Measurements from ENCODE around the gene DDRGK1. TPM values are rescaled to one million over a fixed set of nuclear protein-coding genes. Genes with fewer than 3 reads are reported as not detected.

DDRGK1 gene
- total RNA-seq, 1 donor from 2014 or later: 84.2 TPM

DNA sequence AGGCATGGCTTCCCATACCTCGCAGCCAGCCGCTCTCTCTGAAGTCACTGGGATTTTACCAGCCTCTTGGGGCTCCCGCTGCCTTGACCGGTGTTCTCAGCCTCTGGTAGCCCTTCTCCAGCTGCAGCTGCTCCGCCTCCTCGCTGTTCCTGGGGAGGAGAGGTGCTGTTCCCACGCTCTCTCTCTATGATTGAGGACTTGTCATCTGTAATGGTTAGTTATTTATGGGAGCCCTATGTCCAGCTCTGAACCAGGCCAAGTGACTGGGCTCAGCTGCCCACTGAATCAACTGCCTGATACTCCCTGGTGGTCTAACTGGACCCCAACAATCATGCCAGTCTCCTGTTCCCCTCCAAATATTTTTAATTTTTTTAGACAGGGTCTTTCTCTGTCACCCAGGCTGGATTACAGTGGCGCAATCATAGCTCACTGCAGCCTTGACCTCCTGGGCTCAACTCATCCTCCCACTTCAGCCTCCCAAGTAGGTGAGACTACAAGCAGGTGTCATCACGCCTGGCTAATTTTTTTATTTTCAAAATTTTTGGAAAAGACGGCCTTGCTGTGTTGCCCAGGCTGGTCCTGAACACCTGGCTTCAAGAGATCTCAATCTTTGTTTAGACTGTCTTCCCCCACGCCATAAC, 39.4 kb upstream of the DDRGK1 start:
- Mint-ChIP-seq H3K4me1 (ENCODE audit: unreplicated experiment) (peaks cover 19% of the 10 kb centered on the region), H3K27ac (ENCODE audit: unreplicated experiment) (no peak overlapping the region), H3K4me3 (ENCODE audit: unreplicated experiment) (no peak overlapping the region), H3K36me3 (ENCODE audit: unreplicated experiment) (no peaks in the 10 kb centered on the region), H3K27me3 (ENCODE audit: unreplicated experiment) (no peaks in the 10 kb centered on the region), H3K9me3 (ENCODE audit: unreplicated experiment) (no peaks in the 10 kb centered on the region)
- DNase-seq (ENCODE audit: extremely low spot score, unreplicated experiment): no peak
- TF ChIP-seq, protein P1, sequence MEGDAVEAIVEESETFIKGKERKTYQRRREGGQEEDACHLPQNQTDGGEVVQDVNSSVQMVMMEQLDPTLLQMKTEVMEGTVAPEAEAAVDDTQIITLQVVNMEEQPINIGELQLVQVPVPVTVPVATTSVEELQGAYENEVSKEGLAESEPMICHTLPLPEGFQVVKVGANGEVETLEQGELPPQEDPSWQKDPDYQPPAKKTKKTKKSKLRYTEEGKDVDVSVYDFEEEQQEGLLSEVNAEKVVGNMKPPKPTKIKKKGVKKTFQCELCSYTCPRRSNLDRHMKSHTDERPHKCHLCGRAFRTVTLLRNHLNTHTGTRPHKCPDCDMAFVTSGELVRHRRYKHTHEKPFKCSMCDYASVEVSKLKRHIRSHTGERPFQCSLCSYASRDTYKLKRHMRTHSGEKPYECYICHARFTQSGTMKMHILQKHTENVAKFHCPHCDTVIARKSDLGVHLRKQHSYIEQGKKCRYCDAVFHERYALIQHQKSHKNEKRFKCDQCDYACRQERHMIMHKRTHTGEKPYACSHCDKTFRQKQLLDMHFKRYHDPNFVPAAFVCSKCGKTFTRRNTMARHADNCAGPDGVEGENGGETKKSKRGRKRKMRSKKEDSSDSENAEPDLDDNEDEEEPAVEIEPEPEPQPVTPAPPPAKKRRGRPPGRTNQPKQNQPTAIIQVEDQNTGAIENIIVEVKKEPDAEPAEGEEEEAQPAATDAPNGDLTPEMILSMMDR (IDR thresholded peaks at IDR 0.05): no peak

DNA sequence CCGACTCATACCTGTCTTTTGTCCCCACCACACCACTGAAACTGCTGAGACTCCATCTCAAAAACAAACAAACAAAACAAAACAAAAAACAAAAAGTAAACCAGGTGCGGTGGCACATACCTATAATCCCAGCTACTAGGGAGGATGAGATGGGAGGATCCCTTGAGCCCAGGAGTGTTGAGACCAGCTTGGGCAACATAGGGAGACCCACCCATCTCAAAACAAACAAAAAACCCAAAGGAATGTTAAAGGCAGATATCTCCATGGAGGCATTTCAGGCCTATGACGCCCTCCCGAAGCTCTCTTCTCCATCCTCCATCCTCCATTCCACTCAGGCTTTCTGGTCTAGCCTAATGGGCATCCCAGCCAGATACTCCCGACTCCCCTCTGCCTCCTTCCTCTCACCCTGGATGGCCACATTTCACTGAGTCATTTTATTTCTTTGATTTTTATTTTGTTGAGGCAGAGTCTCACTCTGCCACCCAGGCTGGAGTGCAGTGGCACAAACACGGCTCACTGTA, 37.8 kb upstream of the DDRGK1 start:
- H3K4me3 Mint-ChIP-seq (ENCODE audit: unreplicated experiment): no peak overlapping the region
- peaks cover 21% of the 10 kb centered on the region for H3K4me1 Mint-ChIP-seq (ENCODE audit: unreplicated experiment)
- TF ChIP-seq, protein P1 (IDR thresholded peaks at IDR 0.05): no peak
- no peak for DNase-seq (ENCODE audit: extremely low spot score, unreplicated experiment)
- no peaks in the 10 kb centered on the region for H3K9me3 Mint-ChIP-seq (ENCODE audit: unreplicated experiment)
- H3K36me3 Mint-ChIP-seq (ENCODE audit: unreplicated experiment): no peaks in the 10 kb centered on the region
- H3K27ac Mint-ChIP-seq (ENCODE audit: unreplicated experiment): no peak overlapping the region
- peaks cover 8% of the 10 kb centered on the region for H3K27me3 Mint-ChIP-seq (ENCODE audit: unreplicated experiment)

DNA sequence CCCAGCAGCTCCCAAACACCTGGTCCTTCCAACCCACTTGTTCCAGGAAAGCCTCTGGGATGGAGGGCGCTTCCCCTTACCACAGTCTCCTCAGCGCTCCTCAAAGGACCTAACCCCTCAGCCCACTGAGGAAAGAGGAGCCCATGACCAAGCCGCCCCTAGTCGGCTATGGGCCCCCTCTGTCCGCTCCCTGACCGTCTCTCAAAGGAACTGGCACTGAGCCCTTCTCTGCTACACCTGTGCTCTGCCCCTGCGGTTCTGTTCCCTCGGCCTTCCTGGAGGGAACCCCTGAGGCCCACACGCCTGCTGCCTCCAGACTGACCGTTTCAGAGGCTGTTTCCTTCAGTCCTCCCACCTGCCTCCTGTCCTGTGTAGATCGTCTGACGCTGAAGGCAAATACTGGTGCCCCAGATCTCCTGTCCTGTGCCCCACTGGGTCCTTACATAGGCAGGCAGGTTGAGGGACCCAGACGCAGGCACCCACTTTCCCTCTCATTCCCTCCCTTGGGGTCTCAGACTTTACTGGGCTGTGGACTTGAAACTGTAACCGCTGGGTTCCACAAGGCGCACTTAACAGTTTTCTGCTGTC, 36.4 kb upstream of the DDRGK1 start:
- DNase-seq (ENCODE audit: extremely low spot score, unreplicated experiment): no peak
- no peak overlapping the region for H3K27ac Mint-ChIP-seq (ENCODE audit: unreplicated experiment)
- peak overlapping the region; percentile 87 for H3K4me3 Mint-ChIP-seq (ENCODE audit: unreplicated experiment)
- peaks cover 21% of the 10 kb centered on the region for H3K4me1 Mint-ChIP-seq (ENCODE audit: unreplicated experiment)
- peaks cover 13% of the 10 kb centered on the region for H3K27me3 Mint-ChIP-seq (ENCODE audit: unreplicated experiment)
- H3K36me3 Mint-ChIP-seq (ENCODE audit: unreplicated experiment): no peaks in the 10 kb centered on the region
- H3K9me3 Mint-ChIP-seq (ENCODE audit: unreplicated experiment): no peaks in the 10 kb centered on the region
- TF ChIP-seq, protein P1 (IDR thresholded peaks at IDR 0.05): no peak

DNA sequence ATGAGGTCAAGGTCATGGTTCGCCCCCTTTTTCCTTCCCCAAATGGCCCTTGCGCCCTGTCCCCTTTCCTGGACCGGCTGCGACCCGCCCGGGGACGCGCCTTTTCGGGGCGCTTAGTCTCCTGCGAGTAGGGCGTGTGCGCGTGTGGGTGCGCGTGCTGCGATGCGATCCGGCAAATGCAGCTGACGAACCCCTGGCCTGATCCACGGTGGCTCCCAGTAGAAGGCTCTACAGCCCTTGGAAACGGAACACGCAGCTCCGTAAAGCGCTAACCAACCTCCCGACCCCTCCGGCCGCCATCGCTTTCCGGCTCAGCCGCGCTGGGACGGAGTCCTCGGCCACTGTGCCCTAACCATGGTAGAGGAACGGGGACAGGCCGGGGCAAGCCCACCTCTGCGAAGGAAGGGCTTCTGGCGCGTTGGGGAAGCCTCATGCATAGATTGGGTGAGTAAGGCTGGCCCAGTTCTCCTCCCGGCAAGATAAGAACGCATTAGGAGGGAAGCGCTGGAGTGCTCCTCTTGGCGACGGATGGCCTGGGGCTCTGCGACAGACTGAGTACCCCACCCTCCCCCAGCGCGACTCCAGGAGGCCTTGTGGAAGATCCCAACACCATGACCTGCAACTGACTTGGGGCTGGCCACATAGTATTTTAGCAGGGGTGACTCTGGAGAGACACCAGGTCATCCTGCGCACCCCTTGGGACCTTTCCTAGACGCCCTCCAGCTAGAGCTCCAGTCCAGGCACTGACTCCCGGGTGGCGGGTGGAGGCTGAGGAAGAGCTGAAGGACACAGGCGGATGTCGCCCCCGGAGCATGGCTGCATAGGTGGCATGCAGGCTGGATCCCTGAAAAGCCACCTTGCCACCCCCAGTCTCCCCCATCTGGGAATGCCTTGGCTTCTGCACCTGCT, 35.6 kb upstream of the DDRGK1 start:
- peak overlapping the region; percentile 34 for H3K27ac Mint-ChIP-seq (ENCODE audit: unreplicated experiment)
- H3K4me3 Mint-ChIP-seq (ENCODE audit: unreplicated experiment): peak overlapping the region; percentile 87
- TF ChIP-seq, protein P1 (IDR thresholded peaks at IDR 0.05): no peak
- no peak for DNase-seq (ENCODE audit: extremely low spot score, unreplicated experiment)
- H3K9me3 Mint-ChIP-seq (ENCODE audit: unreplicated experiment): no peaks in the 10 kb centered on the region
- H3K36me3 Mint-ChIP-seq (ENCODE audit: unreplicated experiment): no peaks in the 10 kb centered on the region
- peaks cover 13% of the 10 kb centered on the region for H3K27me3 Mint-ChIP-seq (ENCODE audit: unreplicated experiment)
- peaks cover 21% of the 10 kb centered on the region for H3K4me1 Mint-ChIP-seq (ENCODE audit: unreplicated experiment)

Data from osteocyte (in vitro differentiated cells).